HEK293 (cell line): ENCODE results near the gene NRN1L.

ENCODE experiments used
- CTCF ChIA-PET: fragments of 350-600 bp; formaldehyde crosslinking; extraction: SDS; loops from one replicate; lab custom pipeline; 2021; ENCODE audit warnings: antibody characterized with exemption; lab: Yijun Ruan, JAX
- POLR2A ChIA-PET: fragments of 300-600 bp; formaldehyde crosslinking; extraction: SDS; loops from one replicate; lab custom pipeline; 2020; ENCODE audit warnings: antibody characterized with exemption, inconsistent platforms; lab: Yijun Ruan, JAX
- H3K27ac ChIP-seq: fragments of 200-500 bp; sonication (Bioruptor generic); 2 replicates; pipeline ENCODE4 v1.5.1; 2014; ENCODE audit warnings: low read depth, low read length, control low read depth, inconsistent platforms; ENCODE audit errors: extremely low read depth
- H3K36me3 ChIP-seq, 2 experiments: fragments of 200-500 bp in 1 of 2; sonication (Bioruptor generic) in 1 of 2; 1 replicate in 1 of 2; 2 replicates in 1 of 2; pipeline ENCODE4 v1.5.1; 2014 to 2017; ENCODE audit warnings: inconsistent platforms in 2 of 2, low read length in 2 of 2; ENCODE audit not compliant: control insufficient read depth in 2 of 2, insufficient read depth in 1 of 2
- H3K4me1 ChIP-seq: fragments of 200-500 bp; sonication (Bioruptor generic); 2 replicates; pipeline ENCODE4 v1.5.1; 2014; ENCODE audit warnings: mild to moderate bottlenecking, low read length, inconsistent platforms; ENCODE audit not compliant: control insufficient read depth, insufficient read depth
- H3K4me3 ChIP-seq: 2 replicates; pipeline ENCODE4 v1.5.1; 2011; ENCODE audit warnings: low read depth, mild to moderate bottlenecking, control low read depth, low read length, moderate library complexity
- H3K9me3 ChIP-seq: fragments of 200-500 bp; sonication (Bioruptor generic); 2 replicates; pipeline ENCODE4 v1.5.1; 2014; ENCODE audit warnings: low read depth, low read length, inconsistent platforms; ENCODE audit not compliant: control insufficient read depth, insufficient read depth
- CTCF ChIP-seq: fragments of 450-650 bp; formaldehyde crosslinking; IDR thresholded peaks from 2 replicates; pipeline ENCODE4 v1.5.1; 2016; ENCODE audit warnings: missing biosample characterization, missing genetic modification characterization
- HOXA7 ChIP-seq: sonication (generic); formaldehyde crosslinking; IDR thresholded peaks from 2 replicates; pipeline ENCODE4 v1.8.1; 2022; ENCODE audit warnings: missing genetic modification reagents, borderline replicate concordance
- MZF1 ChIP-seq: fragments of 450-650 bp; formaldehyde crosslinking; IDR thresholded peaks from 2 replicates; pipeline ENCODE4 v1.5.1; 2017; ENCODE audit warnings: missing biosample characterization, missing genetic modification characterization, borderline replicate concordance
- PRDM6 ChIP-seq: fragments of 450-650 bp; formaldehyde crosslinking; IDR thresholded peaks from 2 replicates; pipeline ENCODE4 v1.5.1; 2017; ENCODE audit warnings: missing biosample characterization, missing genetic modification characterization
- SCRT1 ChIP-seq: fragments of 450-650 bp; formaldehyde crosslinking; IDR thresholded peaks from 2 replicates; pipeline ENCODE4 v1.5.1; 2016; ENCODE audit warnings: missing biosample characterization, missing genetic modification characterization, borderline replicate concordance
- ZBTB26 ChIP-seq: fragments of 450-650 bp; formaldehyde crosslinking; optimal IDR thresholded peaks from 2 replicates; pipeline ENCODE3; 2016; ENCODE audit warnings: missing biosample characterization, mild to moderate bottlenecking, missing genetic modification characterization
- ZBTB7A ChIP-seq: fragments of 450-650 bp; formaldehyde crosslinking; IDR thresholded peaks from 2 replicates; pipeline ENCODE4 v1.5.1; 2016; ENCODE audit warnings: low read depth, missing biosample characterization, missing genetic modification characterization
- ZFP41 ChIP-seq: fragments of 450-650 bp; formaldehyde crosslinking; IDR thresholded peaks from 2 replicates; pipeline ENCODE4 v1.5.1; 2016; ENCODE audit warnings: missing biosample characterization, missing genetic modification characterization, borderline replicate concordance
- ZNF155 ChIP-seq: fragments of 450-650 bp; formaldehyde crosslinking; IDR thresholded peaks from 2 replicates; pipeline ENCODE4 v1.5.1; 2016; ENCODE audit warnings: missing biosample characterization, missing genetic modification characterization
- ZNF18 ChIP-seq: fragments of 450-650 bp; formaldehyde crosslinking; IDR thresholded peaks from 2 replicates; pipeline ENCODE4 v1.5.1; 2016; ENCODE audit warnings: missing biosample characterization, missing genetic modification characterization
- ZNF19 ChIP-seq: fragments of 450-650 bp; formaldehyde crosslinking; IDR thresholded peaks from 2 replicates; pipeline ENCODE4; 2016; ENCODE audit warnings: missing biosample characterization, missing genetic modification characterization, low read depth
- ZNF239 ChIP-seq: fragments of 450-650 bp; formaldehyde crosslinking; IDR thresholded peaks from 2 replicates; pipeline ENCODE4 v1.5.1; 2016; ENCODE audit warnings: missing biosample characterization, missing genetic modification characterization
- ZNF335 ChIP-seq: fragments of 450-650 bp; formaldehyde crosslinking; conservative IDR thresholded peaks from 2 replicates; pipeline ENCODE4 v1.5.1; 2016; ENCODE audit warnings: missing biosample characterization, missing genetic modification characterization
- ZNF350 ChIP-seq: fragments of 450-650 bp; formaldehyde crosslinking; IDR thresholded peaks from 2 replicates; pipeline ENCODE4 v1.5.0; 2017; ENCODE audit warnings: missing biosample characterization, mild to moderate bottlenecking, missing genetic modification characterization
- ZNF600 ChIP-seq: fragments of 450-650 bp; formaldehyde crosslinking; IDR thresholded peaks from 2 replicates; pipeline ENCODE4 v1.5.1; 2016; ENCODE audit warnings: missing biosample characterization, missing genetic modification characterization
- ZXDB ChIP-seq: fragments of 450-650 bp; formaldehyde crosslinking; IDR thresholded peaks from 2 replicates; pipeline ENCODE4 v1.5.1; 2016; ENCODE audit warnings: missing biosample characterization, missing genetic modification characterization

NRN1L gene

GRCh38 chr16:67926181-67926750 lies 41.6 kb downstream of the NRN1L start (continued):
- peak; percentile 70 for TF ChIP-seq ZNF335 (tag by site-specific recombination)
- TF ChIP-seq, all 188 proteins: peak for 29

GRCh38 chr16:67927131-67927941 lies 42.7 kb downstream of the NRN1L start:
- Histone ChIP-seq H3K27ac (no peak overlapping the region; the same call in 1 of the 2 replicates), H3K36me3 (peaks cover 0 to 63% of the 10 kb centered on the region in 2 experiments; a peak in 1 of 3 replicates), H3K4me1 (peaks cover 10% of the 10 kb centered on the region; the same call in 1 of the 2 replicates), H3K9me3 (no peaks in the 10 kb centered on the region), H3K4me3 (no peak overlapping the region)
- ChIA-PET CTCF (interaction anchor here (0.7 to 4.9 kb wide), 12 partner anchors 31 to 406 kb away, joined by 3 to 62 read pairs (median 5); partner anchors contain the start of genes NRN1L and PSKH1), POLR2A (interaction anchor here (3.0 kb wide), 1 partner anchor 8 kb away, joined by 10 read pairs; no protein-coding TSS in a partner anchor)
- TF ChIP-seq ZNF600 (tag by site-specific recombination) (peak; percentile 49; the same call in 1 of the 2 replicates), PRDM6 (tag by site-specific recombination) (no peak), ZXDB (tag by site-specific recombination) (no peak)

- POLR2A ChIA-PET = interaction anchor here (1.2 kb wide), 1 partner anchor 45 kb away, joined by 3 read pairs; no protein-coding TSS in a partner anchor
- H3K27ac ChIP-seq = no peak overlapping the region
- H3K4me1 ChIP-seq = peaks cover 10% of the 10 kb centered on the region; the same call in 1 of the 2 replicates
- CTCF ChIA-PET = interaction anchor here (0.6 to 4.9 kb wide), 9 partner anchors 35 to 407 kb away, joined by 3 to 62 read pairs (median 4); partner anchors contain the start of genes NRN1L and PSKH1
- TF ChIP-seq ZNF155 (tag by site-specific recombination) (no peak), ZNF239 (tag by site-specific recombination) (no peak), ZNF350 (tag by site-specific recombination) (no peak)
- H3K9me3 ChIP-seq = no peaks in the 10 kb centered on the region
- H3K4me3 ChIP-seq = no peak overlapping the region
- peaks cover 0 to 61% of the 10 kb centered on the region in 2 experiments; a peak in 2 of 3 replicates for H3K36me3 ChIP-seq
Observed at GRCh38 chr16:67928147-67928546, 43.5 kb downstream of the NRN1L start.

- Histone ChIP-seq H3K4me1 (peaks cover 10% of the 10 kb centered on the region; the same call in 1 of the 2 replicates), H3K9me3 (no peaks in the 10 kb centered on the region), H3K4me3 (no peak overlapping the region), H3K27ac (no peak overlapping the region), H3K36me3 (peaks cover 0 to 54% of the 10 kb centered on the region in 2 experiments; a peak in 2 of 3 replicates)
- ChIA-PET POLR2A (interaction anchor here (1.2 kb wide), 1 partner anchor 45 kb away, joined by 3 read pairs; no protein-coding TSS in a partner anchor), CTCF (interaction anchor here (0.6 to 4.9 kb wide), 18 partner anchors 12 to 408 kb away, joined by 3 to 62 read pairs (median 3); partner anchors contain the start of genes NRN1L and PSKH1)
- TF ChIP-seq MZF1 (tag by site-specific recombination) = no peak
- TF ChIP-seq HOXA7 (CRISPR knock-in tag) = no peak
- TF ChIP-seq ZNF18 (tag by site-specific recombination) = peak; percentile 96
- peak; percentile 92 for TF ChIP-seq CTCF (tag by site-specific recombination)
- TF ChIP-seq ZBTB26 (tag by site-specific recombination) = peak; percentile 43
- TF ChIP-seq ZFP41 (tag by site-specific recombination) = no peak
- TF ChIP-seq SCRT1 (tag by site-specific recombination) = peak; percentile 79
- TF ChIP-seq ZBTB7A (tag by site-specific recombination) = no peak
- no peak for TF ChIP-seq ZNF19 (tag by site-specific recombination)
Observed at GRCh38 chr16:67928561-67929364, 44.1 kb downstream of the NRN1L start.
